ENCODE results near the gene CCDC30.
A peak's percentile ranks its signal among the peaks of the same experiment; 100 is the strongest.
"Not testable (repeated sequence)": the region's sequence is repeated elsewhere in the genome, so short reads cannot be mapped to it uniquely, and the experiment has no call there.

CCDC30 gene

GRCh38 chr1:42453386-42453785, 9.7 kb upstream of the CCDC30 start:
- DNase-seq = no peak

- DNase-seq = no peak
These were observed 8.7 kb upstream of the CCDC30 start for GRCh38 chr1:42454403-42454802.

GRCh38 chr1:42456010-42456753, 6.9 kb upstream of the CCDC30 start, which contains the start of the genes PPCS and ZMYND12:
PPCS (plus strand) TSS chr1:42456543; CDS start chr1:42456566, 23 bp downstream.
ZMYND12 (minus strand) TSS chr1:42456022; CDS start chr1:42455997, 25 bp downstream.
- DNase-seq = peak; percentile 35 to 90 (median 82)

DNA sequence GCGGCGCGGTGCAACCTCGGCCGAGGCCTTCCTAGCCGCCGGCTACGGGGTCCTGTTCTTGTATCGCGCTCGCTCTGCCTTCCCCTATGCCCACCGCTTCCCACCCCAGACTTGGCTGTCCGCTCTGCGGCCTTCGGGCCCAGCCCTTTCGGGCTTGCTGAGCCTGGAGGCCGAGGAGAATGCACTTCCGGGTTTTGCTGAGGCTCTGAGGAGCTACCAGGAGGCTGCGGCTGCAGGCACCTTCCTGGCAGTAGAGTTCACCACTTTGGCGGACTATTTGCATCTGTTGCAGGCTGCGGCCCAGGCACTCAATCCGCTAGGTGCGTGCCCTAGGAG, 6.4 kb upstream of the CCDC30 start:
- peak in 9 of 14 donors; percentile 27 to 83 (median 69) for DNase-seq

GRCh38 chr1:42461196-42461595, 1.9 kb upstream of the CCDC30 start:
- no peak for DNase-seq

DNA sequence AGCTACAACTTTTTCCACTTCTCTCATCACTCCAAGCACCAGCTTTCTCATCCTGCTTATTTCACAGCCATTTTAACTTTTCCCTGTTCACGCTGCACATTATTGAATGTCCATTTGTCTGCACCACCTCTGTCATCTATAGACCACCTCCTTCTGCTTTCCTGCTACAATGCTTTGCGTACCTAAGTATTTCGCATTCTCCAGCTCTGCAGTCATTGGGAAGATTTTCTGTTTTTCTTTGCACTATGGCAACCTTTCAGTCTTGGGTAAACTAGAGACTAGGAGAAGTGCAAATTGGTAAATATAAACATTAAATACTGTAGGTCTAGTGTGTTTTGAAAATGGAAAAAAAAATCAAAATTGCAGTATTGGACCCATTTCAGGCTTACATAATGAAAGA, 835 bp downstream of the CCDC30 start:
- DNase-seq = no peak

GRCh38 chr1:42466030-42466429, 2.9 kb downstream of the CCDC30 start:
- no peak for DNase-seq

GRCh38 chr1:42469727-42470126, 6.6 kb downstream of the CCDC30 start:
- DNase-seq = no peak

DNA sequence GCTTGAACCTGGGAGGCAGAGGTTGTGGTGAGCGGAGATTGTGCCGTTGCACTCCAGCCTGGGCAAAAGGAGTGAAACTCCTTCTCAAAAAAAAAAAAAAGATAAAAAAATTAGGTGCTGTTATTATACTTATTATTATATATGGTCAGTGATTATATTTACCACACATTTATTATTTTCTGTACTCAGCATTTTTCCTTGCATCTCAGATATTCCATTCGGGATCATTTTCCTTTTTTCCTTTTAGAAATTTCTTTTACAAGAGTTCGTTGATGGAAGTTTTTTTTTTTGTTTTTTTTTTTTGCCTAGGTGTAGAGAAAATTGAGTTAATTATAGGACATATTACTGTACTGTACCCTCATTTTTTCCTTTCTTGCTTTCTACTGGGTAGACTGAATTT, 13.5 kb downstream of the CCDC30 start:
- DNase-seq = no peak

GRCh38 chr1:42477354-42477753, 14.3 kb downstream of the CCDC30 start:
- not testable (repeated sequence) for DNase-seq

GRCh38 chr1:42477775-42478174, 14.7 kb downstream of the CCDC30 start:
- no peak for DNase-seq

DNA sequence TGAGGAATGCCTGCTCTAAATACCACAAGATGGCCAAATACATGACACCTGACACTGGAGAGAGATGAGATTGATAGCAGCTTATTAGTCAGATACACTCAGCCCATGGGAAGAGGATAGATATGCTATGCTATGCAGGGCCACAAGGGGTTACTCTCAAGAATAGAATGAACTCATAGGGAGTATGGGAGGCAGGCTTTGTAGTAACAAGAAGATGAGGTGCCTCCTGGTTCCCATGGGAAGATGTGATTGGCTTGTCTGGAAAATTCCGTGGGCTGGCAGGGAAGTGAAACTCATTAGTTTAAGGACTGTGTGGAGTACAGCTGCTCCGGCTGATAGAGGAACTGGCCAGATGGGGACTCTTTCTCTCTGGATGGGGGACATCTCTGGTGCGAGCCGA, 16.5 kb downstream of the CCDC30 start:
- no peak for DNase-seq

- DNase-seq = no peak
These were observed 17.8 kb downstream of the CCDC30 start for GRCh38 chr1:42480921-42481320.

DNA sequence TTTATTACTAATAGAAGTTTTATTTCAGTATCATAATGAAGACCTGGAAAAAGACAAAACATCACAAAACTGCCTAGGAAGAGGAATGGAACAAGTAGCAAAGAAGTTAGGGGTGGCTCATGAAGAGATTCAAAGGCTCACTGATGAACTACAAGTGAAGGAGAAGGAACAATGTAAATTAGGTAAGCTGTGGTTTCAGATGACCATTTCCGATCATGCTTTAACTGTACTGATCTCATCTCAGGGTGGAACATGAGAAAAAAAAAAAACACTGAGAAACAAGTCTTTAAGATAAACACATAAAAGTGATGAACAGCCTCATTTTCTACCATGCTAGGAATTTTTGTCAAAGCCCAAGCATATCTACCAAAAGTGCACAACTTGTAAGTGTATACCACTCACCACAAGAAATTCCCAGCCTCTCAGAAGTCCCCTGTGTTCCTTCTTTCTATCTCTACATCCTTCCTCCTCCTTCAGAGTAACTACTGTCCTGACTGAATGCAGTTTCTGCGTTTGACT, 19.6 kb downstream of the CCDC30 start:
- no peak for DNase-seq

DNA sequence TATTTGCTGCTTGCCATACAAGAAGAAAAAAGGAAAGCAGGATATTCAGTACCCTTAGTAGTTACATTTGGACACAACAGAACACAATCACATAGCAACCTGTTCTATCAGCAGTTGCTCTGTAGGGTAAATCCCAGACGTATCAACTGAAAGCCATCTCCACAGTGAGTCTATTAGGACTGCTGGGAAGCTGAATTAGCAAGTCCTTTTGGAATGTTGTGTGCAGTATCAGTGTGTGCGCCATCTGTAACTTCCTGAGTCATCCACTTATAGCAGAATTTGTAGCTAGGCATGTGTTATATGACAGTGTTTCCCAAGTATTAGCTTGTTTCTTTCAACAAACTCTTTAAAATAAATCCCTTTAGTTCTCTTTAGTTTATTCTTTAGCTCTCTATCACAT, 21.3 kb downstream of the CCDC30 start:
- DNase-seq = no peak

GRCh38 chr1:42490237-42490636, 27.2 kb downstream of the CCDC30 start:
- no peak for DNase-seq

GRCh38 chr1:42502031-42502430, 38.9 kb downstream of the CCDC30 start:
- DNase-seq = not testable (repeated sequence)

DNA sequence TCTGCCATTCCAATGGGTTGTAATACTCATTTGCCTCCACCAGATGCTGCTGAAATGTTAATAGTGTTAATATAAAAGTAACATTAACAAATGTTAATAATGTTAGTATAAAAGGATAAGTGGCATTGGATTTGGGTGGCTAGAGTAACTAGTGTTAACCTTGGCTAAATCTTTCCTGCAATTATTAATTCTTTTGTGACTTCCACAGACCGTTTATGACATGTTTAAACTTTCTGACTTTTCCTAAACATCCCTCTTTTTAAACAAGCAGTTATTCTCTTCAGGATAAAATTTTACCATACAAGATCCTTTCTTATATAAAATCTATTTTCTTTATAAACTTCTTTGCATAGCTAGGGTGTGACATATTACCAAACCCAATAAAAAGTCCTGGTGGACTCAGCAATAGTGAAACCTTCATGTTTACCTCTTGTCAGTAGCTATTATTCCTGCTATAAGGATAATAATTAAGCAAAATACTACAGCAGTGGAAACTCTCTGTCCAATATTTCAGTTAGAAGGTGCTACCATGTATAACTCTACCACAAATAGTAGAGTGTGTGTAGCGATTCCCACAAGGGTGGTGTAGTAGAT, 41.5 kb downstream of the CCDC30 start:
- DNase-seq = no peak

DNA sequence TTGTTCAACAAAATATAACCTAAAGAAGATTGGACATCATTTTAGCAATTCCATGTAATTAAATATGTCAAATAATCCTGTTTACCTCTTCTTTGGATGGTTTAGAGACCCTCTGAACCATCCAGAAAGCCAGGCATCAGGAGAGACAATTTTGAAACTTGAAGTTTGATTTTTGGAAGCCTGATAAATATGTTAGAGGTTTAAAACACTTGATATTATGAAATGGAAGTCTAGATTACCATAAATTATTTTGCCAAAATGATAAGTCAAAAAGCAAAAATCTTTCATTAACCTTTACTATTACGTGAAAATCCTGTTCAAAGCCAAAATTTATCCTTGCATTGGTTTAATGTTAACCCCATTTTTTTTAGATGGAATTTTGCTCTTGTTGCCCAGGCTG, 43.5 kb downstream of the CCDC30 start:
- no peak for DNase-seq

DNA sequence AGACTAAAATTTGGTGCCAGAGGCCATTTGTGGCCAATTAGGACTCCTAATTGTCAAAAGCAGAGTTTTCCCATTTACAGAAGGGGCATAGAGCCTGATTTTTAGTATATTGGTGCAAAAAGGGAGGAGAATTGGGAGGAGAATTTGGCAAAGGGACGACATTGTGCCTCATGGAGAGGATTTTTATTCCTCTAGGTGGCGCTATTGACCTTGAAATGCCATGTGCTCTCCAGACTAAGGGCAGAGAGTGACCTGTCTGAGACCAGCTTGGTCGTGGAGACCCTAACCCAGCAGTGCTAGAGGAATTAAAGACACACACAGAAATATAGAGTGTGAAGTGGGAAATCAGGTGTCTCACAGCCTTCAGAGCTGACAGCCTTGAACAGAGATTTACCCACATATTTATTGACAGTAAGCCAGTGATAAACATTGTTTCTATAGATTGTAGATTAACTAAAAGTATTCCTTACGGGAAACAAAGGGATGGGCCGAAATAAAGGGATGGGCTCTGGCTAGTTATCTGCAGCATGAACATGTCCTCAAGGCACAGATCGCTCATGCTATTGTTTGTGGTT, 48.6 kb downstream of the CCDC30 start:
- DNase-seq = not testable (repeated sequence)

GRCh38 chr1:42518908-42519307, 55.8 kb downstream of the CCDC30 start:
- DNase-seq = no peak

DNA sequence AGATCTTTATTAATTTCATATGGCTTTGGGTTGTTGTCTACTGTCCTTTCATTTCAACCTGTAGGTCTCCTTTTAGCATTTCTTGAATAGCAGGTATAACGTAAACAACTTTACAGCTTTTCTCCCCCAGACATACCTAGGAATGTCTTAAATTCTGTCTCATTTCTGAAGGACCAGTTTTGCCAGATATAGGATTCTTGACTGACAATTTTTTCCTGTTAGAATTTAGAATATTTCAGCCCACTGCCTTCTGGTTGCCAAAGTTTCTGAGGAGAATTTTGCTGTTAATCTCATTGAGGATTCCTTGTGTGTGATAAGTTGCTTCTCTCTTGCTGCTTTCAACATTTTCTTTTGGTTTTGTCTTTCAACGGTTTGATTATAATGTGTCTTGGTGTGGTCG, 60.1 kb downstream of the CCDC30 start:
- DNase-seq = no peak

DNA sequence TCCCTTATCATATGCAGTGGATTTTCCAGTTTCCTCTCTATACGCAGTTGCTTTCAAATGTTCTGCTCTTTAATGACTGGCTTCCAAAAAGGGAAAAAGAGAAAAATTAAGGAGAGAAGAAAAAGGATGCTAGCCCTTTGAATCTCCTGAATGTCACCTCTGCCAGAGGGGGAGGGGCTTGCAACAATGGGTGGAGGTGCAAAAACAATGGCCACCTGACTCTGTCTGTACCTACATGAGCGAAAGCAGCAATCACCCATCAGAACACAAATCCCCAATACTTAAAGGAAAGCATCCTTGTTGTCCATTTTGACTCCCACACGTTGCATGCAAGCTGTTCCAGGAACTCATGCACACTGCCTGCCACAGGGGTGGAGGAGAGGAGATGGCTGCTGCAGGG, 61.2 kb downstream of the CCDC30 start:
- DNase-seq = no peak

DNA sequence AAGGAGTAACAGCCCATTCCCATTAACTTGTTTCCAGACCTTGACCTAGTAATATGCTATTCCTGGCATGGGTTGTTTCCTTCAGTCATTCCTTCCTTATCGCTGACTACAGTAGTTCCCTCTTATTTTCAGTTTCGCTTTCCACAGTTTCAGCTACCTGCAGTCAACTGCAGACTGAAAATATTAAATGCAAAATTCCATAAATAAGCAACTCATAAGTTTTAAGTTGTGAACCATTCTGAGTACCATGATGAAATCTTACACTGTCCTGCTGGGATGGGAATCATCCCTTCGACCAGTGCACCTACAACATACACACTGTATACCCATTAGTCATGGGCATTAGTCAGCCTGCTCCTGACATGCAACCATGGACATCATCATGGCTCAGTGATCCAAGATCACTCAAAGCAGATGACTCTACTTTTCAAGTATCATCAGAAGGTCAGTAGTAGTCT, 66.7 kb downstream of the CCDC30 start:
- DNase-seq = no peak

All from C1 segment of cervical spinal cord (tissue), 14 donors.